RKO (cell line): ENCODE measurements around the gene FIGNL2.
"Not testable (repeated sequence)": the region's sequence is repeated elsewhere in the genome, so short reads cannot be mapped to it uniquely, and the experiment has no call there.

Experiments
- DNase-seq: peaks from one replicate; pipeline ENCODE4 v3.0.0-alpha.2; 2016; ENCODE audit warnings: low spot score

Gene FIGNL2

GRCh38 chr12:51836041-51836826 is 12.3 kb downstream of the FIGNL2 start:
- DNase-seq = no peak

- no peak for DNase-seq
These were observed 14.1 kb downstream of the FIGNL2 start for GRCh38 chr12:51834411-51834810.

- no peak for DNase-seq
These were observed 14.9 kb downstream of the FIGNL2 start for GRCh38 chr12:51833448-51834227.

GRCh38 chr12:51832354-51833107 is 16.0 kb downstream of the FIGNL2 start:
- DNase-seq = no peak

- DNase-seq = not testable (repeated sequence)
These were observed 16.7 kb downstream of the FIGNL2 start for GRCh38 chr12:51831817-51832216.

- DNase-seq = no peak
These were observed 18.9 kb downstream of the FIGNL2 start for GRCh38 chr12:51829641-51830040.

- DNase-seq = no peak
These were observed 19.5 kb downstream of the FIGNL2 start for GRCh38 chr12:51829011-51829481.

GRCh38 chr12:51827925-51828818 is 20.3 kb downstream of the FIGNL2 start:
- peak; percentile 38 for DNase-seq

- no peak for DNase-seq
These were observed 21.6 kb downstream of the FIGNL2 start for GRCh38 chr12:51826881-51827280.

GRCh38 chr12:51825216-51825615 is 23.3 kb downstream of the FIGNL2 start:
- no peak for DNase-seq

- DNase-seq = peak; percentile 60
These were observed 24.5 kb downstream of the FIGNL2 start for GRCh38 chr12:51823875-51824565.

GRCh38 chr12:51822956-51823355 is 25.6 kb downstream of the FIGNL2 start:
- no peak for DNase-seq

GRCh38 chr12:51822261-51822616 is 26.3 kb downstream of the FIGNL2 start:
- no peak for DNase-seq

GRCh38 chr12:51821440-51822260 is 26.9 kb downstream of the FIGNL2 start:
- no peak for DNase-seq

- DNase-seq = no peak
These were observed 27.7 kb downstream of the FIGNL2 start for GRCh38 chr12:51820526-51821439.

GRCh38 chr12:51819736-51820525 is 28.6 kb downstream of the FIGNL2 start:
- DNase-seq = no peak

GRCh38 chr12:51818566-51819300 is 29.8 kb downstream of the FIGNL2 start:
- DNase-seq = no peak
